Kasumi-1 (cell line): ENCODE data around the gene YEATS4.

Experiments
- DNase-seq, 2 experiments: peaks; one replicate each; lab custom pipeline; 2025; lab: John Stamatoyannopoulos, UW

Gene YEATS4

GRCh38 chr12:69342421-69342820 lies 17.1 kb upstream of the YEATS4 start:
- DNase-seq: no peak

- no peak for DNase-seq
Observed at GRCh38 chr12:69343357-69343756, 16.2 kb upstream of the YEATS4 start.

GRCh38 chr12:69343885-69344612 lies 15.5 kb upstream of the YEATS4 start:
- DNase-seq: no peak

DNA sequence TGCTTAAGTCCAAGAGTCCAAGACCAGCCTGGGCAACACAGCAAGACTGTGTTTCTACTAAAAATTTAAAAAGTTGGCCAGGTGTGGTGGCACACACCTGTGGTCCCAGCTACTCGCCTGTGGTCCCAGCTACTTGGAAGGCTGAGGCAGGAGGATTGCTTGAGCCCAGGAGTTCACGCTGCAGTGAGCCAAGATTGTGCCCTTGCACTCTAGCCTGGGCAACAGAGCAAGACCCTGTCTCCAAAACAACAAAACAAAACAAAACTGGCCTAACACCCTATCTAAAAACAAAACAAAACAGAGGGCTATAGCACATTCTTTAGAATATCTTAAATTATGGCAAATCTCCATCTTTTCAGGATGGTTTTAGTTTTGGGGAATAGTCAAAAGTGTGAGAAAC lies 14.5 kb upstream of the YEATS4 start:
- no peak for DNase-seq

GRCh38 chr12:69345742-69346141 lies 13.8 kb upstream of the YEATS4 start:
- DNase-seq: no peak

DNA sequence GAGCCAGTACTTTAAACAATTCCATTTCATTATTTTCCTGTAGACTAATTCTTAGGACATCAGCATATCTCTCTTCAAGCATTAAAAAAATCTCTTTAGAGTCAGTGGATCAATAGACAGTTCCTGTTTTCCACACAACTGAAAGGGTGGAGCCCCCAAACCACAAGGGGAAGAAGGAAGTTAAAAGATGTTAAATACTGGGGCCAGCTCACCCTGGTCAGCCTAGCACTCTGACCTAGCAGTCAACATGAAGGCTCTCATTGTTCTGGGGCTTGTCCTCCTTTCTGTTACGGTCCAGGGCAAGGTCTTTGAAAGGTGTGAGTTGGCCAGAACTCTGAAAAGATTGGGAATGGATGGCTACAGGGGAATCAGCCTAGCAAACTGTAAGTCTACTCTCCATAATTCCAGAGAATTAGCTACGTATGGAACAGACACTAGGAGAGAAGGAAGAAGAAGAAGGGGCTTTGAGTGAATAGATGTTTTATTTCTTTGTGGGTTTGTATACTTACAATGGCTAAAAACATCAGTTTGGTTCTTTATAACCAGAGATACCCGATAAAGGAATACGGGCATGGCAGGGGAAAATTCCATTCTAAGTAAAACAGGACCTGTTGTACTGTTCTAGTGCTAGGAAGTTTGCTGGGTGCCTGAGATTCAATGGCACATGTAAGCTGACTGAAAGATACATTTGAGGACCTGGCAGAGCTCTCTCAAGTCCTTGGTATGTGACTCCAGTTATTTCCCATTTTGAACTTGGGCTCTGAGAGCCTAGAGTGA lies 11.2 kb upstream of the YEATS4 start, which contains the start of gene LYZ:
LYZ (plus strand) TSS at position 220 of the 777 bp plus-strand sequence; CDS start at position 248, 28 bp downstream.
- DNase-seq: peak; percentile 55 to 70

DNA sequence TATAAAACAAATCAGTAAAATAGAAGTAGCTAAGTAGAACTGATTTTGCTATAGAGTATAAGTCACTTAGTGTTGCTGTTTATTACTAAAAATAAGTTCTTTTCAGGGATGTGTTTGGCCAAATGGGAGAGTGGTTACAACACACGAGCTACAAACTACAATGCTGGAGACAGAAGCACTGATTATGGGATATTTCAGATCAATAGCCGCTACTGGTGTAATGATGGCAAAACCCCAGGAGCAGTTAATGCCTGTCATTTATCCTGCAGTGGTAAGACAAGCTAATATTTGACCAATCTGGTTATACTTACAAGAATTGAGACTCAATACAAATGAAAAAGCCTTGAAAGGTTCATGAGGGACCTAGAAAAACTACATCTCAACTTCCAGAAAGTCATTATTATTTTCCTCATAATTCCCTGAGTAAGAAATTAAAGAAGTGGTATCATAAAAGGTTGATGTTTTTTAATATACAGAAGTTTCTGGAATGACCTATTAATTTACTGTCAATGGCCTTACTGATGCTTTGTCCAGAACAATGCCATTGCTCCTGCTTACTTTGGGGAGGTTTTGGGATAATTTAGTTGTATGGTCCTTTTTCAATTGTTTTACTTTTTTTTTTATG lies 9.4 kb upstream of the YEATS4 start:
- DNase-seq: no peak

GRCh38 chr12:69350777-69351176 lies 8.8 kb upstream of the YEATS4 start:
- no peak for DNase-seq

DNA sequence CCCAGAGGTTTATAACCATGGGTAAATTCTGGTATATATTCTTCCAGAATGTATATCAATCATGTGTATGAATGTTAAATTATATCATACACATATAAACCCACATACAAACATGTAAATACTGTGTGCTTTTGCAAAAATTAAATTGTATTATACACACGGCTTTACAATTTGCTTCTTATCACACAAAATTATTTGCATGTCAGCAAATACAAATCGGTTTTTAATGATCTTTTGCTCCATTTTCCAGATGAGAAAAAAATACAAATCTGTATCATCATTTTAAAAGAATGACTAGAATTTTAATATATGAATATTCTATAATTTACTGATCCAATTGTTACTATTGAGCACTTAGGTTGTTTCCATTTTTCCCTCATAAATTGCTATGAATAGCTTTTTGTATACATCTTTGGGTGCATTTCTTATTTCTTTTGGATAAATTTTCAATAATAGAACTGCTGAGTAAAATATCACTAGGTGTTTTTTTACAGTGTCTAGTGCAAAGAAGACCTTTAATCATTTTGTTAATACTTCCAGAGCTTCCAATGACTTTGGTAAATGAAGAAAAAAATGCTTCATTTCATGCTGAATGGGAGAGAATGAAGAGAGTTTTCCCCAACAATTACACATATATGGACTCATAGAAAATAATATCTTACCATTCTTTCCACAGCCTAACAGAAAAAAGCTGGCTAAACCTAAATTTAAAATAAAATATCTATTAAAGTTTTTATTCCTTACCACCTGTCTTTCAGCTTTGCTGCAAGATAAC lies 7.9 kb upstream of the YEATS4 start:
- no peak for DNase-seq

- DNase-seq: no peak
Observed at GRCh38 chr12:69352904-69353303, 6.6 kb upstream of the YEATS4 start.

DNA sequence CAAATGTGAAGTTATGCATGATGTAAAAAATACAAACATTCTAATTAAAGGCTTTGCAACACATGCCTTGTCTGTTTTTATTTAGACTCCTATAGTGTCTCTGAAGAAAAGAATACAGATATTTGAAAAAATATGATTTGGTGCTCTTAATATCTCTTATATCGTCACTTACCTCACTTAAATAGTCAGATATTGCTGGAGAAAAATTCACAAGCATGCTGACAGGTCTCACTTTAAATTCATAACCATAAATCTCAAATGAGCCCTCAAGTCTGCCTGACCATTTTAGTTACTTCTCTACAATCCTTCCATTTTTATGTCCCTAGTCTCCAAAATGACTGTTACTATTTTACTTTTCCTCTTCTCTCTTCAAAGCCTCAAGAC lies 5.4 kb upstream of the YEATS4 start:
- DNase-seq: no peak

DNA sequence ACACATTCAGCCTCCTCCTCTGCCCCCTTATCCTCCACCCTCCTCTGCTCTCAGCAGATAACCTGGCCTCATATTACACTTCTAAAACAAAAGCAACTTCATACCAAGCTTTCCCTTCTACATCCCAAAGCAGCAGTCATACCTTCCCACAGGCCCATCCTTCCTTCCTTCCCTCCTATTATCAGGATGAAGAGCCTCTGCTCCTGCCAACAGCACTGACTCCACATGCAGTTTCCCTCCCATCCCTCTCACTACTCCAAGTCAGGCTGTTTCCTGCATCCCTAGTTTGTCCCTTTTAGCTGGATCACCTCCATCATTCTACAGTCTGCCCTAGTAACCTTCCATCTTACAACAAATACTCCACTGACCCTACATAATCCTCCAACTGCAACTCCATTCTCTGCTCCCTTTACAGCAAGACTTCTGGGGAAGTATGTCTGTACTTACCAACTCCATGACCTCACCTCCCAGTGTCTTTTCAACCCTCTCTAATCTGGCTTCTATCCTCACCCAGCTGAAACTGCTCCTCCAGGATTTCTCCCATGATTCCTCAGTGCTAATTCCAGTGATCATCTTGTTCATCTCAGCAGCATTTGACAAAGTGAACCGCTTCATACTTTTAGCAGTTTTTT lies 4.9 kb upstream of the YEATS4 start:
- no peak for DNase-seq

- DNase-seq: no peak
Observed at GRCh38 chr12:69355363-69356028, 4.0 kb upstream of the YEATS4 start.

- no peak for DNase-seq
Observed at GRCh38 chr12:69360348-69360672, 767 bp downstream of the YEATS4 start.

- no peak for DNase-seq
Observed at GRCh38 chr12:69366796-69367195, 7.3 kb downstream of the YEATS4 start.

DNA sequence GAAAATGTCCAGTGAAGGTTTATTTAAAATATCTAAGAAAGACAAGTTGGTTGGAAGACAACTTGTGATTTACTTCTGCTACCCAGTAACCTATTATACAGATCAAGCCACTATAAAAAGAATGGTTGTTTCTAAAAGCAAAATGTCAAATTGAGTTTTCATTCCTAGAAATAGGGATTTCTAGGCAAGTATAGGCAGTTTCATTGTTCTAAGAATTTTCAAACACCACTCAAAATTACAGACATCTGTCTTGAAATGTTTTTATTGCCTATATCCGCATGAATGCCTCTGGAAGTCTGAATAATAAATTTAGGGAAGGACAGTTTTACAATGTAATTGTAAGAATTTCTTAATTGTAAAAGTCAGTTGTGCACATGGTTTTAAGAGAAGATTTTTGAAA lies 8.6 kb downstream of the YEATS4 start:
- no peak for DNase-seq

- DNase-seq: no peak
Observed at GRCh38 chr12:69383074-69383473, 23.5 kb downstream of the YEATS4 start.

DNA sequence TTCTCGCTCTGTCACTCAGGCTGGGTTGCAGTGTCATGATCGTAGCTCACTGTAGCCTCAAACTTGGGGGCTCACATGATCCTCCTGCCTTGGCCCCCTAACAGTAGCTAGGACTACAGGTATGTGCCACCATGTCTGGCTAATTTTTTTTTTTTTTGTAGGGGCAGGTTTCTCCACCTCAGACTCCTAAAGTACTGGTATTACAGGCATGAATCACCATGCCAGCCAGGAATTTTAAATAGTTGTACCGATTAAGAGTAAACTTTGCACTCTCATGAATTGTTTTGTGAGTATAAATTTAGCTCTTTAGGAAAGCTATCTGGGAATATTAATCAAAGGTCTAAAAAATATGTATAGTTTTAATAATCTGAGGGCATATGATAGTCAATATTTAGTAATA lies 25.5 kb downstream of the YEATS4 start:
- no peak for DNase-seq

- DNase-seq: no peak
Observed at GRCh38 chr12:69386921-69387320, 27.4 kb downstream of the YEATS4 start.

DNA sequence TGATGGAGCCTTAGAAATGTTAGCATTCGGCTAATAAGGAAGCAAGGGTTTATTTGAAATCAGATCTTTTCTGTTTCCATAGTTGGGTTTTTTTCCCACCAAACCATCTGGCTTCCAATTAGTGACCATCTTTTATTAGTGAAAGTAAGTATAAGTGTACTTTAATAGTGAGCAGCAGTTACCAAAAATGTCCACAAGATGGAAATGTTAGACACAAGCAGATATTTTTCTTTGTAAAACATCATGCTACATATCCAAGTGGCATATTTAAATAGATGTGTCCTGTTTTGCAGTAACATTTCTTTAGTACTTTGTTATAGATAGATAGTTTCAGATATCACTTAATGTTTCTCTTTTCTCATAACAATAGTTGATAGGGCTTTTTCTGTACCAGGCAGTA lies 28.8 kb downstream of the YEATS4 start:
- peak; percentile 32 to 56 for DNase-seq

GRCh38 chr12:69389831-69390230 lies 30.3 kb downstream of the YEATS4 start:
- no peak for DNase-seq
